A673 (cell line): ENCODE measurements around the gene LCMT2. TPM values are rescaled to one million over a fixed set of nuclear protein-coding genes. Genes with fewer than 3 reads are reported as not detected.

ENCODE experiments used
- BruUV-seq: library from RNA; stranded (reverse); fragments of 400-500 nt; replicated peaks from 2 replicates; lab custom pipeline; 2021; lab: Mats Ljungman, UMichigan
- CTCF ChIA-PET: fragments of 300-600 bp; sonication (Branson Sonifier 250); formaldehyde crosslinking; loops from one replicate; lab custom pipeline; 2022; ENCODE audit warnings: antibody characterized with exemption; lab: Charles Lee
- POLR2A ChIA-PET: fragments of 300-600 bp; sonication (Branson Sonifier 250); formaldehyde crosslinking; loops from one replicate; lab custom pipeline; 2022; ENCODE audit warnings: antibody characterized with exemption; ENCODE audit not compliant: low non-redundant PET; lab: Charles Lee
- DNase-seq: peaks from one replicate; pipeline ENCODE4 v3.0.0-alpha.2; 2015; ENCODE audit warnings: low spot score
- H3K27ac ChIP-seq: fragments of 200-600 bp; sonication (generic); 2 replicates; pipeline ENCODE4 v1.5.1; 2016; ENCODE audit warnings: mixed run types, low read depth, mild to moderate bottlenecking, mixed read lengths, antibody characterized with exemption, low read length; ENCODE audit not compliant: poor library complexity, severe bottlenecking
- H3K27me3 ChIP-seq: fragments of 200-600 bp; sonication (generic); replicated peaks from 2 replicates; pipeline ENCODE4 v1.6.1; 2017; ENCODE audit warnings: mixed run types, low read depth, mild to moderate bottlenecking, mixed read lengths, antibody characterized with exemption, low read length; ENCODE audit not compliant: insufficient read depth, poor library complexity
- H3K36me3 ChIP-seq: fragments of 200-600 bp; sonication (generic); 2 replicates; pipeline ENCODE4 v1.6.1; 2016; ENCODE audit warnings: mixed run types, mild to moderate bottlenecking, mixed read lengths, antibody characterized with exemption, low read length; ENCODE audit not compliant: insufficient read depth, poor library complexity, severe bottlenecking
- H3K4me1 ChIP-seq: fragments of 200-600 bp; sonication (generic); 2 replicates; pipeline ENCODE4 v1.6.1; 2017; ENCODE audit warnings: mixed run types, mild to moderate bottlenecking, mixed read lengths, antibody characterized with exemption, low read length; ENCODE audit not compliant: insufficient read depth, poor library complexity, severe bottlenecking
- H3K4me3 ChIP-seq: fragments of 200-600 bp; sonication (generic); 2 replicates; pipeline ENCODE4 v1.5.1; 2016; ENCODE audit warnings: low read depth, mixed run types, mild to moderate bottlenecking, mixed read lengths, low read length; ENCODE audit not compliant: poor library complexity, severe bottlenecking
- H3K9me3 ChIP-seq: fragments of 200-600 bp; sonication (generic); 2 replicates; pipeline ENCODE4 v1.6.1; 2016; ENCODE audit warnings: mixed run types, low read depth, mild to moderate bottlenecking, mixed read lengths, antibody characterized with exemption, low read length; ENCODE audit not compliant: poor library complexity, severe bottlenecking
- CTCF ChIP-seq: fragments of 300-800, 200-600 bp; sonication (generic); conservative IDR thresholded peaks from 2 replicates; pipeline ENCODE4 v1.5.1; 2017; ENCODE audit warnings: low read depth, mild to moderate bottlenecking, antibody characterized with exemption, low read length, moderate library complexity, mixed read lengths
- EZH2 ChIP-seq: fragments of 200-600 bp; sonication (generic); IDR thresholded peaks from 2 replicates; pipeline ENCODE4 v1.6.1; 2017; ENCODE audit warnings: borderline replicate concordance, low read depth, mild to moderate bottlenecking, mixed read lengths, antibody characterized with exemption, low read length; ENCODE audit not compliant: poor library complexity, severe bottlenecking
- intact Hi-C: fragments of 100-400 bp; cut with micrococcal nuclease; formaldehyde crosslinking; loops from one replicate; pipeline ENCODE4 v1.10.0; 2022; ENCODE audit not compliant: unreplicated experiment
- total RNA-seq: library from RNA; stranded (reverse); gene quantifications from 2 replicates; pipeline ENCODE4 v1.2.3, GENCODE V29; 2021

Gene LCMT2
- total RNA-seq, 1 experiment from 2014 or later, result 17.2 TPM

- peaks cover 54% of the 10 kb centered on the region for H3K27me3 ChIP-seq
- BruUV-seq, result no TSS peak
- no peak for DNase-seq
- no peaks in the 10 kb centered on the region for H3K4me1 ChIP-seq
- no peak for TF ChIP-seq CTCF
- TF ChIP-seq EZH2, result no peak
- intact Hi-C loops, result no loop called here
- ChIA-PET POLR2A (no interaction called here), CTCF (no interaction called here)
- H3K27ac ChIP-seq, result no peak overlapping the region
- H3K9me3 ChIP-seq, result no peaks in the 10 kb centered on the region
- H3K4me3 ChIP-seq, result no peak overlapping the region
- no peaks in the 10 kb centered on the region for H3K36me3 ChIP-seq
These were observed 18.0 kb downstream of the LCMT2 start for GRCh38 chr15:43312378-43312777.

DNA sequence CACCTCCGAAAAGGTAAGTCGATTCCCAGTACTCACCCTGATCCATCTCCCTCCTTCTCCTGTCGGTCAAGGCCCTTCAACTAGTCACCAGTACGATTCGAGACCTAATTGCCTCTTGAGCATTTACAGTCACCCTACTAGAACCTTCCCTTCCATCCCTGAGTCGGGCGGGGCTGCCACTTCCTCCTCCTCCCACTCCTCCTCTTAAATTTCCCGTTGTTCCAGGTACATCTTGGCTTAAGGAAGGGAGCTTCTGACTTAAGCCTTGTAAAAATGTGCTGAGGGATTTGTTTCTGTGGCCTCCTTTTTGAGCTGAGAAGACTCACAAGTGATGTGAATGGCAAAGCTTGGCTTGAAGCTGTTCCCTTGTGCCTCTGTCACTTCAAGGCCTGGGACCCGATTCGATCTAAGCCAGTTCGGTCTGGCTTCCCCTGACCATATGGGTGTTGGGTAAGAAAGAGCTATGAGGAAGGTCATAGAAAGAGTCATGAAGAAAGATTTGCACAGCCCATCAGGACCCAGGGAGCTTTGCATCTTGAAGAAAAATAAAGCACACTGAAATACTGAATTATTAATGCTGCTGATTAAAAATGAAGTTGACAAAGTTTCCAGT is 28.1 kb downstream of the LCMT2 start, which contains the start of gene TGM7:
TGM7 (minus strand) TSS at position 51 of the 613 bp plus-strand sequence.
- no TSS peak for BruUV-seq
- Histone ChIP-seq H3K27ac (no peak within 1 kb of the TSS), H3K4me1 (no peaks in the 10 kb centered on the region), H3K9me3 (no peaks in the 10 kb centered on the region), H3K27me3 (peaks cover 27% of the 10 kb centered on the region), H3K4me3 (no peak within 1 kb of the TSS), H3K36me3 (no peaks in the 10 kb centered on the region)
- TF ChIP-seq CTCF (no peak), EZH2 (no peak)
- ChIA-PET POLR2A (interaction anchor here (0.6 kb wide), 1 partner anchor 196 kb away, joined by 3 read pairs; no protein-coding TSS in a partner anchor), CTCF (no interaction called here)
- intact Hi-C loops, result no loop called here
- no peak for DNase-seq

- no peaks in the 10 kb centered on the region for H3K9me3 ChIP-seq
- DNase-seq, result no peak
- no peaks in the 10 kb centered on the region for H3K4me1 ChIP-seq
- no peak for TF ChIP-seq CTCF
- H3K4me3 ChIP-seq, result no peak overlapping the region
- no peak overlapping the region for H3K27ac ChIP-seq
- ChIA-PET POLR2A (no interaction called here), CTCF (no interaction called here)
- no TSS peak for BruUV-seq
- peaks cover 11% of the 10 kb centered on the region for H3K27me3 ChIP-seq
- no peaks in the 10 kb centered on the region for H3K36me3 ChIP-seq
- intact Hi-C loops, result no loop called here
These were observed 30.5 kb downstream of the LCMT2 start for GRCh38 chr15:43299884-43300283.
